CD4-positive, alpha-beta T cell treated with Interferon alpha-2 for 1 hour (primary cell): ENCODE data around the gene MICALL2.

ENCODE experiments used
- DNase-seq, 2 donors: peaks; one replicate each; pipeline ENCODE4 v3.0.0-alpha.2; 2020 to 2022

MICALL2 gene

GRCh38 chr7:1458683-1459511, at the start of gene MICALL2:
MICALL2 (minus strand) TSS chr7:1459470; CDS start chr7:1459326, 144 bp downstream.
- DNase-seq: peak in 1 of 2 donors; percentile 32

- DNase-seq: no peak
These were observed 49.0 kb upstream of the MICALL2 start for GRCh38 chr7:1508277-1508758.

- DNase-seq: no peak
These were observed 46.7 kb upstream of the MICALL2 start for GRCh38 chr7:1505731-1506550.

- DNase-seq: peak; percentile 87 to 92
These were observed 44.8 kb upstream of the MICALL2 start, which contains the start of gene INTS1 for GRCh38 chr7:1503816-1504775. INTS1 (minus strand) TSS chr7:1504389; CDS start chr7:1503960, 429 bp downstream.

- DNase-seq: no peak
These were observed 44.1 kb upstream of the MICALL2 start for GRCh38 chr7:1503390-1503789.

- DNase-seq: no peak
These were observed 43.6 kb upstream of the MICALL2 start for GRCh38 chr7:1502845-1503244.

GRCh38 chr7:1501487-1502270, 42.4 kb upstream of the MICALL2 start:
- no peak for DNase-seq

GRCh38 chr7:1500064-1500807, 41.0 kb upstream of the MICALL2 start:
- no peak for DNase-seq

- DNase-seq: no peak
These were observed 40.2 kb upstream of the MICALL2 start for GRCh38 chr7:1499367-1500029.

- no peak for DNase-seq
These were observed 39.4 kb upstream of the MICALL2 start for GRCh38 chr7:1498370-1499305.

- DNase-seq: no peak
These were observed 38.1 kb upstream of the MICALL2 start for GRCh38 chr7:1497293-1497927.

- no peak for DNase-seq
These were observed 37.4 kb upstream of the MICALL2 start for GRCh38 chr7:1496531-1497292.

- DNase-seq: no peak
These were observed 36.4 kb upstream of the MICALL2 start for GRCh38 chr7:1495564-1496242.

GRCh38 chr7:1494866-1495563, 35.7 kb upstream of the MICALL2 start:
- DNase-seq: no peak

- DNase-seq: no peak
These were observed 35.2 kb upstream of the MICALL2 start for GRCh38 chr7:1494447-1494846.

- DNase-seq: no peak
These were observed 34.3 kb upstream of the MICALL2 start for GRCh38 chr7:1493571-1493970.

- no peak for DNase-seq
These were observed 33.9 kb upstream of the MICALL2 start for GRCh38 chr7:1493129-1493528.
